GM18511 (cell line): ENCODE data around the gene UNC119B.
"Not testable (repeated sequence)": the region's sequence is repeated elsewhere in the genome, so short reads cannot be mapped to it uniquely, and the experiment has no call there.

Source experiments
- ATAC-seq: cut with Tn5 transposase; IDR thresholded peaks from one replicate; pipeline ENCODE4 v1.9.1; 2021; ENCODE audit warnings: mild to moderate bottlenecking, moderate library complexity; ENCODE audit not compliant: unreplicated experiment

UNC119B gene

DNA sequence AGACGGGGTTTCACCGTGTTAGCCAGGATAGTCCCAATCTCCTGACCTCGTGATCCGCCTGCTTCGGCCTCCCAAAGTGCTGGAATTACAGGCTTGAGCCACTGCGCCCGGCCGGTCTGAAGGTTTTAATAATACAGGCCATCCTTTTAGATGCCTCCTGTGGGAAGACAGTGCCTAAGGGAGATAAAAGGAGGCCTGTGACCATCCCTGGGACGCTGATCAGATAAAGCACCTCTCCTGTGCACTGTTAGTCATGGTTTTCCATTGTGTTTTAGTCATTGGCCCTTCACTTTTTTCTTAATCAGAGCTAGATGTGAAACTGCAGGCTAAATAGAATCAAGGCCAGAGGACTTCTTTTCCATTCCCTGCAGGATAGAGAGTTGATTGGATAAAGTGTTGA, 7.8 kb downstream of the UNC119B start:
- ATAC-seq: no peak

DNA sequence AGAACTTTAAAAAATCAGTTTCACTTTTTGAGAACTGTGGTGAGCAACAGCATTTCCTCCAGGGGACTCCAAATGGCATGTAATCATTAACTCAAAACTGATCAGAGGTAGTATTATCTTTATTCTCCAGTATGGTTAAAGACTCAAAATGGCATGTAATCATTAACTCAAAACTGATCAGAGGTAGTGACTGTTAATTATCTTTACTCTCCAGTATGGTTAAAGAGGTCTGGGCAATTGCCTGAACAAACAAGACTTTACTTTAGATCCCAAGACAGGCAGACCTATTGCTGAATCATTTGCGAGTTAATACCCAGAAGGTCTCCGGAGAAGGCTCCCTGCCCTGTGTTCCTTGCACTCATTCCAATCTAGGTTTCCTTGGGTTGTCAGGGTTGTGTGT, 8.8 kb downstream of the UNC119B start:
- peak; percentile 59 for ATAC-seq

DNA sequence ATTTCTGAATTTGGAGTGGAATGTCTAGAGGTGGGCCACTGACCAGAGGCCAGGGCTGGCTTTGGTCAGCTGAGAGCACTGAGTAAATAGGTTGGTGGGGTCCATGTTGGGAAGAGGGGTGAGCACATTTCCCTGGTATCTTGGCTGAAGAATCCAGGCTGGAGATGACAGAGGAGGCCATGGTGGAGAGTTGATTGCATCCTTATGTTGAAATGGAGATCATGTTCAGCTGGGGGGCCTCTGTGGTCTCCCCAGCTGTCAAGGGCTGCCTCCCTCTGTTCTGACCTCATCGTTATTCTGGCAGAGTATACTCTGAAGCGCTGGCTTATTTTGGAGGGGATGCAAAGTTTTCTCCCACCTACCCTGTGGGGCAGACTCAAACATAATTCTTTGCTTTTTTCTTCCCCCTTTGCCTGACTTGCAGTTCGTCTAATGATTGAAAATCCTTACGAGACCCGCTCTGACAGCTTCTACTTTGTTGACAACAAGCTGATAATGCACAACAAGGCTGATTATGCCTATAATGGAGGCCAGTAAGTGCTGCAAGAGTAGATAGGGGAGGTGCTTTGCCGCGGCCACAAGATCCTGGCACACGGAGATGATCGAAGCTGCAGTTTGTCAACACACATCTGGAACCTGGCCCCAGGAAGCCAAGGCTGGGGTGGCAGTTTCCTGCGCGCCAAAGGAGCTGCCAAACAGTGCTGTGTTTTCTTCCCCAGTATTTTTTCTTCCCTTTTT, 9.4 kb downstream of the UNC119B start:
- ATAC-seq: no peak

DNA sequence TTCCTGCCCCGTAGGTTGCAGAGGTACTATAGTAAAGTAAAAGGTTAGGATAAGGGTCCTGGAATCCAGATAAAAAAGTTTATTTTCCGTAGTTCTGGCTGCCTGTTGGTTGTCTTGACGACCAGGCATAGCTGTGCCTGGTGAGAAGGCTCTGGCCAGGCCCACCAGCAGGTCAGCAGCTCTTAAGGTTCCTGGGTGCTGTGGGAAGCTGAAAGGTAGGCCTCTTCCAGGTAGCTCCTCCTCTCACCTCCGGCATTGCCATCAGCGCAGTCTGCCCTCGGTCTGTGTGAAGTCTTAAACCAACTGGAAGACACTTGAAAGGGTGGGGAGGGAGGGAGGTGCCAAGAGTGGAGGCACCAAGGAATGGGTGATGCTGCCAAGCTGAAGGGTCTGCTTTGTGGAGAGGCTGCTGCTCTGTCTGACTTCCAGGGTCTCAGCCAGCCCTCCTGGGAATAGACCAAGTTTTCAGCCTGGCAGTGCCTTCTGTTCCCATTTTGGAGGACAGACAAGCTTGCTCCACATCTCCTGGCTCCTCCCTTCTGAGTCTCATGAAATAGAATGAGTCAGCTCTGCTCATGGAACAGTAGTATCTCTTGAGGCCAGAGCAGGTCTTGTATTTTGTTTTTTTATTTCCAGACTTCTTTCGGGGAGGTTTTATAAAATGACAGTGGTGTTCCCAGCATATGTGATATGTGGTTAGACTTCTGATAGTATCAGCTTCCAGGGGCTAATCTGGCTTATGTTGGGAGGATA, 10.2 kb downstream of the UNC119B start:
- ATAC-seq: no peak

DNA sequence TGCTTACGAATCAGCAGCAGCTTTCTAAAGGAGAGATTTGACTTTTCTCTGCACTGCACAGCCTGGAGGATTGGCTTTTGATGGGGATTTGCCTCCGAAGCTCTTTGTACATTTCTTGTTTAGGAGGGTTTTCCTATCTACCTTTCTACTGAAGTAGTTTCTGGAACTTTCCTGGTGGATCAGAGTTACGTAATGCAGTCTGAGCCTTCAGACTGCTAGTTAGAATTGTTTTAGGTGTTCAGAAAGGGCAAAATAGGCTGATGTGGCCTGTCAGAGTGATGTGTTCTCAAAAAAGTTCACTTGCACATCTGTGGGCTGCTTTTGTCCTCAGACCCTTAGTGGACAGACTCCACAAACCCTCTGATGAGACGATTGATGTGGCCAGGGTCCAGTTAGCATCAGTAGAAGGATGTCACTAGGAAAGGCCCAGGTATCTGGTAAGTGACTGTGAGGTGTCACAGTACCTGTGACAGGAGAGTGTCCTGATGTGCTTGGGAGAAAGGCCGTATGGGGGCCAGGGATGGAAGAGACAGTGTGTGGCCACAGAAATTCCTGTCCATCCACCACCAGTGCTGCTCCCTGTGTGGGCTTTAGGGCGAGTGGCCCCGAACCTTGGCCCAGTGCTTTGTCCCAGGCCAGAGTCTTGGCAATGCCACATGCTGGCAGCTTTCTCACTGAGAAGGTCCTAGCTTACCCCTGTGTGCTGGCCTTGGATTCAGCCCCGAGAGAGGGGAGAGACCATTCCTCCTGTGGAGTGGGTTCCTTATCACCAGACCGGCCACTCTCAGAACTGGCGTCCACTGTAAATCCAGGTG, 10.9 kb downstream of the UNC119B start:
- no peak for ATAC-seq

DNA sequence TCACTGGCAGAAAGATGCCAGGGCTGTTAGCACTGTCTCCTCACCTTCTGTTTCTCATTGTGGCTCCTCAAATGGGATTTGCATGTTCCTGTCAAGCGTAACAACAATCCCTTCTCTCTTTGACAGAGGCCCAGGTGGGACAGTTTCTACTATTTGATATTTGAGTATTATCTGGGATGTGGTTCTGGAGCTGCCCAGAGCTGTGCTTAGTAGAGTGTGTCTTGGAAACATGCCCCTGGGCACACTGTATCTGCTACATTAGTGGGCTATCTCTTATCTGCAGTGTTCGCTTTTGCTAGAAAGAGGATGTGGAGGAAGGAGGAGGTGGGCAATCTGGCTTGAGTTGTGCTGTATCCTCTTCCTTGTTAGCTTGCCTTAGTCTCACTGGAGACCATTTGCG, 11.6 kb downstream of the UNC119B start:
- no peak for ATAC-seq

DNA sequence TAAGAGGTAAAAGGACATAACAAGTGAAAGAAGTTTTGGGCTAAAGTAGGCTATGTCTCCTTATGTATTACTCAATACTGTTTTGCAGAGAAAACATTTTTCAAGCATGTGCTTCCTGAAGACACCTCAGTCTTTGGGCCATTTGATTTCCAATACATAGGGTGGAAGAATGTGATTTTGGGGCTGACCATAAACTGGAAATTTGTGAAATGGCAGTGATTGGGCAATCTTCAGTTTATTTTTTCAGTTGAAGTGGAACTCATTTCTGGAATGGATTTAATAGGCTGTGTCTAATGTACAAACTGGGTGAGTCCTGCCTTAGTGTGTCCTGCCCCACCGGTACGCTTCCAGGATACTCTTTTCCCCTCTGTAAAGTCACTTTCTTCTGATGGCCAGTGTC, 12.5 kb downstream of the UNC119B start:
- ATAC-seq: no peak

DNA sequence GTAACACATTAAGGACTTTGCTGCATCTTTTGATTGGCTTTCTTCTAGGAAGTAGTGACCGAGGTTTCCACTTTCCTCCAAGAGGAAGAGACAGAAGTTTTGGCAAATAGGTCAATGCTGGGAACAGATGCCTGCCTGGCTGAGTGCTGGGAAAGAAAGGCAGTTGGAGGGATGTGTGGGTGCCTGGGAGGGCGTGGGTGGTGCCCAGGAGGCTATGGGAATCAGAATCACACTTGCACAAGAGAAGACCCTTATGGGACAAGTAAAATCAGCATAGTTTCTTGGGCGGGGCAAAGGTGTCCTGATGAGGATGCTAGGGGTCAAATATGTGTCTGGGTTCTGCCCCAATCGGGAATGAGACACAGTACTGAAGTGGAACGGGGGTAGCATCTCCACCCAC, 14.5 kb downstream of the UNC119B start:
- no peak for ATAC-seq

DNA sequence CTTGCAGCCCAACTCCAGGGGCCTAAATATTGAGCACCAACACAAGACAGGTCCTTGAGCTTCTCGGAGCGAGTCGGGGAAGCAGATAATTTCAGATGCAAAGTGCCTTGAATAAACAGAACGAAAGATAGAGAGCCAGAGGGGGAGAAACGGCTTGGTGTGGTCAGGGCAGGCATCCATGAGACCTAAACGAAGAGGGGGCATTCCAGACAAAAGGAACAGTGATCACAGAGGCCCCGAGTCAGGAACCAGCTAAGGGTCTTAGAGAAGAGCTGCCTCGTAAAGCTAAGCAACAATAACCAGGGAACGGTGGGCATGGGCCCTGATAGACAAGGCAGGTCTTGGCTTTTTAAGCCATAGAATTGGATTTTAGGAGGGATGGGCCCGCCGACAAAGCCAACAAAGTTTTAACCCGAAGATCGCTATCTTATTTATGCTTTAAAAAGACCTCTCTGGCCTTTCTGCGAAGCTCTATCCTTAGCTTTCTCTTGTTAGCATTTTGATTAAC, 14.9 kb downstream of the UNC119B start:
- no peak for ATAC-seq

DNA sequence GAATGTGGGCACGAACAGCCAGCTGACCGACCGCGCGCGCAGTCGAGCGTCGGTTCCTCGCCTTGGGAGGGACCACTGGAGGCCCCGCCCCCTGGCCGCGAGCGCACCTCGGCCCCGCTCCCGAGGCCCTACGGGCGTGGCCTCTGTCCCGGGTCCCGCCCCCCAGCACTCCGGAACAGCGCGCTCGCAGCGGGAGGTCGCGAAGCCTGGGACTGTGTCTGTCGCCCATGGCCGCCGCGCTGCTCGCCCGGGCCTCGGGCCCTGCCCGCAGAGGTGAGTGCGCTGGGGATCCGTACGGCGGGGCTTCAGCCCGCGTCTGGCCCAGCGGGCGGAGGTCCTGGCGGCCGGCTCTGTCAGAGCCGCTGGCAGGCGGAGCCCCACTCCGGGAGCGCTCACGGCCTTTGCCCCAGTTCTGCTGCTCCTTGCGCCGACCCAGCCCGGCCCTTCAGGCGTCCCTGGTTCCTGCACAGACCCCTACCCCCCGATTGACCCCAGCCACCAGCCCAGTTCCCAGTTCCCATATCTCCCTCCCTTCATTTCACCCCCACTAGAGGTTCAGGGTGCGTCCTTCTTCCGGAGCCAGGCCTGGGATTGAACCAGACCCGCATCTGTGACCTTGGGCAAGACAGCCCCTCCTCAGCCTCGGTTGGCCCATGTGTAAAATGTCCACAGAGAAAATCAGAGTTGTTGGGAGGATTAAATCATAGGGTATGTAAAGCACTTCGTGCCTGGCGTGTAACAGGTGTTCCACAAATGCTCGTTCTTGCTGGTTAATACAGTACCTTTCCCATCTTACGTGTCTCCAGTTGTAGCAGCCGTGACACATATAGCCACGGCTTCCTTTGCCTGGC, 15.6 kb downstream of the UNC119B start, which contains the start of gene ACADS:
Gene ACADS, plus strand, starts transcription at position 168 of the 851 bp plus-strand sequence. Its CDS starts 60 bp downstream, at position 228.
- ATAC-seq: peak; percentile 95

DNA sequence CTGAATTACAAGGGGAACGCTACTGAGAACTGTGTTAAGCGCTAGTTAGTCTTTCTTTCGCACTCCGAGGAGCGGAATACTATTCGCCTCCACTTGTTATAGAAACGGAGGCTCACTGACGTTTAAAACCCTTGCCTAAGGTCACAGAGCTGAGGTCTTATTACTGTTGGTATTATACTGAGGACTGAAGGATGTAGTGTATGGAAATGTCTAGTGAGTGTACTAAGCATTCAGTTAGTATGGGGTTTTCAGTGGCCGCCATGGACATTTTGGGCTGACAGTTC, 16.2 kb downstream of the UNC119B start:
- ATAC-seq: no peak

DNA sequence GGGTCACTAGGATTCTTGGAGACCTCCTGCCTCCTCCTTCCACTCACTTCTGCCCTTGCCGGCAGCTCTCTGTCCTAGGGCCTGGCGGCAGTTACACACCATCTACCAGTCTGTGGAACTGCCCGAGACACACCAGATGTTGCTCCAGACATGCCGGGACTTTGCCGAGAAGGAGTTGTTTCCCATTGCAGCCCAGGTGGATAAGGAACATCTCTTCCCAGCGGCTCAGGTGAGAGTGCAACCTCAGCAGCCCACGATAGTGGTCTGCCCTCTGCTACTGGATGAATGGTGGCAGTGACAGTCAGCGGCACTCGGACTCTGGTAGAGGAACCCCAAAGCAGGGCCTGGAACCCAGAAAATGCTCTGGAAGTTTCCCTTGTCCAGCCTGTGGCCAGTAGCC, 16.7 kb downstream of the UNC119B start:
- no peak for ATAC-seq

DNA sequence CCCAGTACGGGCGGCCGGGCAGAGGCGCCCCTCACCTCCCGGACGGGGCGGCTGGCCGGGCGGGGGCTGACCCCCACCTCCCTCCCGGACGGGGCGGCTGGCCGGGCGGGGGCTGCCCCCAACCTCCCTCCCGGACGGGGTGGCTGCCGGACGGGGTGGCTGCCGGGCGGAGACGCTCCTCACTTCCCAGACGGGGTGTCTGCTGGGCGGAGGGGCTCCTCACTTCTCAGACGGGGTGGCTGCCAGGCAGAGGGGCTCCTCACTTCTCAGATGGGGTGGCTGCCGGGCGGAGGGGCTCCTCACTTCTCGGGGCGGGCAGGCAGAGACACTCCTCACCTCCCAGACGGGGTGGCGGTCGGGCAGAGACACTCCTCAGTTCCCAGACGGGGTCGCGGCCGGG, 21.9 kb downstream of the UNC119B start:
- ATAC-seq: not testable (repeated sequence)

DNA sequence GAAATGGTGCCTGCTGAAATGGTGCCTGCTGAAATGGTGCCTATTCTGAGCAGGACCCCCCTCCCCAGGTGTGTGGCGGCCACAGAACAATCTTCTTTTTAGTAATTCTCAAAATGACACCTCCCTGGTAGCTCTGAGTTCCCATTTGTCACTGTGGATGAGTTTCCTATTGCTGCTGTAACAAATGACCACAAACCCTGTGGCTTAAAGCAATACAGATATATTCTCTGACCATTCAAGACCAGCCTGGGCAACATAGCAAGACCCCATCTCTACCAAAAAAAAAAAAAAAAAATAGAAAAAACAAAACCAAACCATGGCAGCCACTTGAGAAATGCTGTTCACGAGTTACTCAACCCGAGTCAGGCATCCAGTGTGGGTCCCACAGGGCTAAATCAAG, 23.3 kb downstream of the UNC119B start:
- ATAC-seq: no peak

DNA sequence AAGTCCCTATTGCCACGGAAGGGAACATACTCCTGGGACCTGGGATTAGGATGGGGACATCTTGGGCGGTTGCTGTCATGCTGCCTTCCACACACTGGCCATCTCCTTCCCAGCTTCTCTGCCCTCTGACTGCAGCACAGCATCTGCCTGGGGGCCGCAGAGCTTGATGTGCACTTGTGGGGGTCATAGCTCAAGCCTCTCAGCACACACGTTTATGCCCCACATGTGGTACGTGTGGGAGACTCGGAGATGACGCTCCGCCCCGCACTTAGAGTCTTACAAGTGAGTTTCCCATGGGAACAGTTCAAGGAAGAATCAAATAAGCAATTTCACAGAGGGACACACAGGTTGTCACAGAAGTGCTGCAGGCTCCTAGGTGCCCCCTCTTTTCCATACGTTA, 24.0 kb downstream of the UNC119B start:
- no peak for ATAC-seq

DNA sequence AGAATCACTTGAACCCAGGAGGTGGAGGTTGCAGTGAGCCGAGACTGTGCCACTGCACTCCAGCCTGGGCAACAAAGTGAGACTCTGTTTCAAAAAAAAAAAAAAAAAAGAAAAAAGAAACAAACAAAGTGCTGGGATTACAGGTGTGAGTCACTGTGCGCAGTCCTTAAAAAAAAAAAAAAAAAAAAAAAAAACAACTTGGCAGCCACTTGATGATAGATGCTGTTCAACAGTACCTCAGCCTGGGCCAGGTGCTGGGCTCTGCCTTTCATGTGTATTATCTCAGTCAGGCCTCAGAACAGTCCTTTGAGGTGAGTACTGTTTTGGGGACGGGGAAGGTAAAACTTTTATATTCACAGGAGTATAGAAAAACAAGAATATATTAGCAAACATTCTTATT, 24.9 kb downstream of the UNC119B start:
- ATAC-seq: no peak

DNA sequence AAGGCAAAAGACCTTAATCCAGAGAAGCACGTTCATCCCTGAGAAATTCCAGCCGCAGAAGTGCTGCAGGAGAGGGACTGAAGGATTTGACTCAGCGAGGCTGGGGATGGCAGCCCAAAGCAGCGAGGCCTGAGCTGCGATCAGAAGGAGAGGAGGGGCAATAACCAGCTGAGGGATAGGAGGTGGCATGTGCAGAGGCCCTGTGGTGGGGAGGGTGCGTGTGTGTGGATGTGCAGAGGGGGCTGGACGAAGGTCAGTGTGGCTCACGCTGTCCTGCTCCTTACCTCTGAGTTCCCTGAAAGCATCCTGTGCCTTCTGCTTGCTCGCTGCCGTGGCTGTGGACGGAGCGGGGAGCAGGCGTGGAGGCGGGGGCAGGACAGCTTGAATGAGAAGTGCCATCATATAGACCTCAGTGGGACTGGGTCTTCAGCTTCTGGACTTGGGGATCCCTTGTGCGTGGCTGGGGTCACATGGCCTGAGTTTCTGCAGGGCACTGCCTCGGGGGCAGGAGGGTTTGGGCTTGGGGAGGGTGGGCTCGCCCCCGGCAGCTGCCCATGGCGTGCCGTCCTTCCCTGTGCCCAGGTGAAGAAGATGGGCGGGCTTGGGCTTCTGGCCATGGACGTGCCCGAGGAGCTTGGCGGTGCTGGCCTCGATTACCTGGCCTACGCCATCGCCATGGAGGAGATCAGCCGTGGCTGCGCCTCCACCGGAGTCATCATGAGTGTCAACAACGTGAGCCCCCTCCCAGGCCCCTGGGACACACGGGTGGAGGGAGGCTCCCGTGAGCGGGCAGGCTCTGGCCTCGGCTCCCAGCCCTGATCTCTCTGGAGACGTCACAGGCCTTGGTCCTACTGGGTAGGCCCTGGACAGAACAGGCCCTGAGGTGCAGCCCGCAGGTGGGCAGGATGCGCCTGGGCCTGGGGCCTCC, 26.4 kb downstream of the UNC119B start:
- ATAC-seq: no peak

DNA sequence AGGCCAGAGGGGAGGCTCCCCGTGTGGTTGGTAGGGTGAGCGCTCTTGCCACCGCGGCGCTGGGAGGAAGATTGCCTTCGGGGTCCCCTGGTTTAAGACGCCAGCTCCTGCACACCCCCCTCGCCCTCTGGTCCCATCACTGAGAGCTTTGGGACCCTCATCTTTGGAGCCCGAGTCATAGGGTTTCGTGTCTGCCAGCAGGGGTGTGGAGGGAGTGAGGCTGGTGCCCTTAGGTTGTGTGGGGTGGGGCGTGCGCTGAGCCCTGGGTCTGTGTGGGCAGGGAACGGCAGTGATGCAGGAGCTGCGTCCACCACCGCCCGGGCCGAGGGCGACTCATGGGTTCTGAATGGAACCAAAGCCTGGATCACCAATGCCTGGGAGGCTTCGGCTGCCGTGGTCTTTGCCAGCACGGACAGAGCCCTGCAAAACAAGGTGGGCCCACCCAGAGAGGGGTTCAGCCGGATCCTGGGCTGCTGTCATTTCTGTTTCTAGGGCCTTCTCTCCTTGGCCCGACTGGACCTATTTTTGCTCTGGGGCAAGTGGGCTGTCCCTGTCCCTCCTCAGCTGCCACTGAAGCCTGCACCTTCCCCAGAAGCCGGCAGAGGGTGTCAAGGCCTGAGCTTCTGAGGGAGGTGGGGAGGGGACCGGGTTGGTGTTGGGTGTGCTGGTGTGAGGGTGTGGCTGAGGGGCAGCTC, 27.4 kb downstream of the UNC119B start:
- no peak for ATAC-seq
